ENCODE measurements around the gene MKLN1.
A peak's percentile ranks its signal among the peaks of the same experiment; 100 is the strongest.
"Not testable (repeated sequence)": the region's sequence is repeated elsewhere in the genome, so short reads cannot be mapped to it uniquely, and the experiment has no call there.

The MKLN1 gene

DNA sequence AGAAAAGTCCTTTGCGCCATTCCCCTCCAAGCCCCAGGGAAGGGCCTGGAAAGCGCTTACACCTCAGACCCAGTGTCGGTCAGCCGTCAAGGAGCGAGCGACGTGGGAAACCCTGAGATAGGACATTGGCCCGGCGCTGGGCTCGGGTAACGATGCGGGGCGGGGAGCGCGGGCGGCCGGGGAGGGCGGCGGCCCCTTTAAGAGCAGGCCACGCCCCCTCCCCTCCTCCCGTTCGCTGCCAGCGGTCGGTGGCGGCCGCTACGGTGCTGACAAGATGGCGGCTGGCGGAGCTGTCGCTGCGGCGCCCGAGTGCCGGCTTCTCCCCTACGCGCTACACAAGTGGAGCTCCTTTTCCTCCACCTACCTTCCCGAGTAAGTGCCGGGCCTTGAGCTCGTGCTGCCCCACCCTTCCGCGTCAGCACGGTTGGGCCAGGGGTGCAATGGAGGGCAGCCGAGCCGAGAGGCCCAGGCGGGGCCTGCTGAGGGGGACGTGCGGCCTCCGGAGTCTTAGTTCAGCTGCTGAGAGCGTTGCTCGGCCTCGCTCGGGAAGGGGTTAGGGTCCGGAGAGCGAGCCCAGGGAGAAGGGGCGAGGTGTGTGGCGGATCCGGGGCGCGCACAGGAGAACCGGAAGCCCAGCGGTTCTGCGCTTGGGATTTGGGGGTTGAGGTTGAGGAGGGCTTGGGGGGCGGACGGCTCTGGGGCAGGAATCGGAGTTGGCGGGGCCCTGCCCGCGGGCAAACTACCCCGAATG, at the start of gene MKLN1:
TSS of gene MKLN1 (plus strand) at position 251 of the 751 bp plus-strand sequence. CDS start at position 275, 24 bp downstream.
- peak; percentile 94 to 96 (median 96) for DNase-seq

DNA sequence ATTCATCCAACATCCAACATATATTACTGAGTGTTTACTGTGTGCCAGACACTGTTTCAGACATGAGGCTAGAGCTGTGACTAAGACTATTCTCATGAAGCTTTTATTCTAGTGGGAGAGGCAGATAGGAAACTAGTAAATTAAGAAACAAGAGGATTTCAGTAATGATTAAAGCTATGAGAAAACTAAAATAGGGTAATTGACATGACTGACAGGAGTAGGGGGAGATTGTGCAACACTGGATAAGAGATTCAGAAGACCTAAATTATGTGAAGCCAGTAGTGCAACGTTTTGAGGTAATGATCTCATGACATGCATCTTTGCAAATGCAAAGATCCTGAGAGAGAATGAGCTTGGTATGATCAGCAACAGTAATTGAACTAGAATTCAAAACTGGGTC, 48.6 kb upstream of the MKLN1 start:
- DNase-seq, result no peak

DNA sequence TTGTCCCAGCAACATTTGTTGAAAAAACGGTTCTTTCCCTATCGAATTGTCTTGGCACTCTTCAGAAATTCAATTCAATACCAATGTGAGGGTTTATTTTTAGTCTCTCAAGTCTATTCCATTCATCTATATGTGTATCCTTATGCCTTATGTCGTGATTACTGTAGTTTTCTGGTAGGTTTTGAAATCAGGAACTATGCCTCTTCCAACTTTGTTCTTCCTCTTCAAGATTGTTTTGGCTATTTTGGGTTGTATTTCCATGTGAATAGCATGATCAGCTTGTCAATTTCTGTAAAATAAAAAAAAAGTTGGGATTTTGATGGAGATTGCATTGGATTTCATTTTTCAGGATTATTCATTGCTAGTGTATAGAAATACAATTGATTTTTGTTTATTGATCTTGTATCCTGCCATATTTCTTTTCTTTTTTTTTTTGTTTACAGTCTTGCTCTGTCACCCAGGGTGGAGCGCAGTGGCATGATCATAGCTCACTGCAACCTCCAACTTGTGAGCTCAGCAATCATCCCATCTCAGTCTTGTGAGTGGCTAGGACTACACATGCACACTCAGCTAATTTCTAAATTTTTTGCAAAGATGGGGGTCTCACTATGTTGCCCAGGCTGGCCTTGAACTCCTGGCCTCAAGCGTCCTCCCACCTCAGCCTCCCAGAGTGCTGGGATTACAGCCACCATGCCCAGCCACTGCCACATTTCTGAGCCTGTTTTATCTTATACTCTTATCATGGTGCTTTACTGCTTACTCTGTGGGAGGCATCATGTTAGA, 46.2 kb upstream of the MKLN1 start:
- no peak for DNase-seq

DNA sequence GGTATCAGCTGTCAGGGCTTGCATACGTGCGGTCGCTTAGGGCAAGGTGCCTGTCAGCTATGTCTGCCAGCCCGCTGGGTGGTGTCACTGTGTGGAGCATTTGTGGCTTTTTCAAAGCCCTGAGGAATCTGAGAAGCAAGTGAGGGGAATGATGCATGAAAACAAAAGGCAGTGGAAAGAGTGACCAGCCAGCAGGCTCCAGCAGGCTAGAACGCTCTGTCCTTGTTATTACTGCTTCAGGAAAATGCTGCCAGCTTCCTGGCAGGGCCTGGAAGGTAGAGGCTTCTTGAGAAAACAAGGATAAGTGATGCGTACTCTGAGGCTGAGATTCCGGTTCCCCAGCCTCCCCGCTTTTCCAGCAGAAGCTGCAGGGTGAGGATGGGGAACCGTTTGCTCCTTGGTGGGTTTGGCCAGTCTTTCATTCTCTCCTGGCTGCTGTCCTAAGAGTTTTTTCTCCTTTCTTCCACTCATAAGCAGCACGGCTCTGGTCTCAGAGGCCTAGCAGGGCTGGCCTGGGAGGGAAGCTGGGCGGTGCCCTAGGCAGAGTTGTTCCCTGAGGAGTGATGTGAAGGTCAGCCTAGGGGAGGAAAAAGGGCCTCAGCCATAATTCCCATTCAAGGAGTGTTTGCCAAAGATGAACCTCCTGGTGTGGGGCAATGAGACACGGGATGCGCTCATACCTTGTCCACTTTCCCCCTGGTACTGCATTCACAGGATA, 42.8 kb upstream of the MKLN1 start:
- peak in 1 of 3 experiments; percentile 84 for DNase-seq

DNA sequence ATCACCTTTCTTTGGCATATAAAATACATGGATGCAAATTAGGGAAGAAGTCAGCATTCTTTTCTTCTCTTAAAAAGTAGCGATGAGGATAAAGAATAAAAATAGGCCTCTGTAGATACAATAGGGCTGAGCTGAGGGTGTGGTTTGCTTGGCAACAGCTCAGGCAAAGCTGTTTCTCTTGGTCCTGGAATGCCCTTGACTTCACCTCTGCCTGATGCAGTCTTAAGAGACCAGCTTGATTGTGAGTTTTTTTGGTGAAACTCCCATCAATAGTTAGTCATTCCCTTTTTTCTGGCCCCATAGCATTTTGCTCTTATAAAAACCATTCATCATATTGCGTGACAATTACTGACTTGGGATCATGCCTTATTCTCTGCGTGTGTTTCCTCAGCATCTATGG, 42.1 kb upstream of the MKLN1 start:
- no peak for DNase-seq

DNA sequence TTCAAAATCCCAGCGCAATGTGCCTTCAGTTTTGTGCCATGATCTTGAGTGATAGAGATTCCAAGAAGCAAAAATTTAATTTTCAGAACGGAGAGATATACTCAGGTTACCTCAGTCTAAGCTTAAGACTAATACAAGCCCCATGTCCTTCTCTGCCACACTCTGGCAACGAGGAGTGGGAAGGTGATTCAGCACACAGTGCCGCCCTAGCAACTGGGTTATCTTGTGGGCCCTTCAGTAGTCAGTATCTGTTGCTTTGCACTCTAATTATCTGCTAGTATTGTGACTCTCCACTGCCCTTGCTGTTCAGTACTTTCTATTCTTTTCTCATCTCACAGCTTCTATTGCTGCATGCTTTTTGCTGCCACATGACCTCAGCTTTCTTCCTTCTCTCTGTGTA, 39.2 kb upstream of the MKLN1 start:
- DNase-seq, result no peak

DNA sequence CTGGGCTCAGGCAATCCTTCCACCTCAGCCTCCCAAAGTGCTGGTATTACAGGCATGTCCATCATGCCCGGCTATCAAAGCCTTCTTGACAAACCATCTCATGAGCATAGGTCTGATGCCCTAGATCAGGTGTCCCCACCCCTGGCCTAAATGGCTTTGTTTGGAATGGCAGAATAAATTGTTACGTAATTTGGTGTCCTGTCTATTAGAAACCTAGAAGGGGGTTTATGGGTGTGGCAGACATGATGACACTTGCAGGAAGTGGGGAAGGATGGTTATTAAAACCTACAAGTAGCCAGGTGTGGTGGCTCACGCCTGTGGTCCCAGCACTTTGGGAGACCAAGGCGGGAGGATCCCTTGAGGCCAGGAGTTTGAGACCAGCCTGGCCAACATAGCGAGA, 38.6 kb upstream of the MKLN1 start:
- DNase-seq, result no peak

DNA sequence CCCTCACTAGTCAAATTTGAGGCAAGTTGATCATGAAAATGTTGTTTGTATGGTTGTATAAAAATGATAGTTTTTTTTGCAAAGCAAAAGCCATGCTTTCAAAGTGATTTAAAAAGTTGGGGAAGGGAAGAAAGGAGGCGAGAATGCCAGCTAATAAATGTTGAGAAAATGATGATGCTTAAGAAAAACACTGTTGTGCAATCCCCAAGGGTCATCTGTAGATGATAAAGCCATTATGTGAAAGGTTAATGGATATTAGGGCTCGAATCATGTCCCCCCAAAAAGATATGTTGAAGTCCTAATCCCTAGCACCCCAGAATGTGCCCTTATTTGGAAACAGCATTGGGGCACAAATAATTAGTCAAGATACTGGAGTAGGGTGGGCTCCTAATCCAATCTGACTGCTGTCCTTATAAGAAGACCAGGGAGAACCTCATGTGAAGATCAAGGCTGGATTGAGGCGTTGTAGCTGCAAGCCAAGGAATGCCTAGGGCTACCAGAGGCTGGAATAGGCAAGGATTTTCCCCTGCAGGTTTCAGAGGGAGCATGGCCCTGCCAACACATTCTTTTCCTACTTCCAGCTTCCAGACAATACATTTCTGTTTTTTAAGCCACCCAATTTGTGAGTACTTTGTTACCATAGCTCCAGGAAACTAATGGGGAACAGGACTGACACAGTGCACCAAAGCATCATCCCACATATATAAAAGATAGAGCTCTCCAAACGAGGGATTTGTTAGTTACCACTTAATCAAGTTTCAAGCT, 35.4 kb upstream of the MKLN1 start:
- no peak for DNase-seq

DNA sequence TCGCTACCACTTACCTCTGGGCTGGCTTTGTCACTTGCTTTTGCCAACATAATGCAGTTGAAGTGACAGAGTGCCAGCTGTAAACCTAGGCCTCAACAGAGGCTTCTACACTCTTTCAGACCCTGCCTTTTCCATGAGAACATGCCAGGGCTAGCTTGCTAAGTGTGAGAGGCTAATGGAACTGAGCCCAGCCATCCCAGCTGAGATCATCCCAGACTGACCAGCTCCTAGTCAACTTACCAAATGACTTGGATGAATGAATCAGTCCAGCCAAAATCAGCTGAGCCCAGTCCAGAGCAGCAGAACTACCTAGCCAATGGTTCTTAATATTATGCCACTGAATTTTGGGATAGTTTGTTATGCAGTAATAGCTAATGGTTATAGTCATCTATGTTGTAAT, 34.7 kb upstream of the MKLN1 start:
- no peak for DNase-seq

DNA sequence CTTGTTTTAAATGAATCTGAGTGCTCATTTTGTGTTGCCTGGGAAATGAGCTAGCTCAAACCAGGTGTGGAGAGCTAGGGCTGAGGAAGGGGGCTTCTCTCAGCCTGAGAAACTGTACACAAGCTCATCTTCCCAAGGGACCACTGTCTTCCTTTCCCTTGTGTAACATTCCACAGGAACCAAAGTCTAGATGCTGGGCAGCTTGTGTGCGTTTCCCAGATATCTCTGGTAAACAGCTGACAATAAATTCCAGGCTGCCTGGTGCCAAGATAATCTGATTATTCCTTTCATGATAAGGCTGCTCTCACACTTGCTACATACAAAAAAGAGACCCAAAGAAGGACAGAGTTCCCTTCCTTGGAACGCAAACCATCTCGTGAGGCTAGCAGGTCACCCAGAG, 33.1 kb upstream of the MKLN1 start:
- DNase-seq, result no peak

DNA sequence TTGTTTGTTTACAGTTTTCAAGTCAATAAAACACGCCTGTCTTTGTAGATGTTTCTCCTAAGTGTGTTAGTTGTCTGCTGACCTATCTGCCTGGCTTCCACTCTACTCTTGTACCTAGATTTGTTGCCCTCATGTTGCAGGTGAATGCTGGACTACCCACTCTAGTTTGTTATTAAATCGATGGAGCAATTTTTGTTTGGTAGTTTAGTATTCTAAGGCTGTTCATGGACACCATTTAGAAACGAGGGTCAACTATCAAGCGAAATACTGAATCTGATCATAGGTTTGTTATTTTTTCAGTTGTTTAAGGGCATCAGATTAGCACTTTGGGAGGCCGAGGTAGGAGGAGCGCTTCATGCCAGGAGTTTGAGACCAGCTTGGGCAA, 29.1 kb upstream of the MKLN1 start:
- no peak for DNase-seq

DNA sequence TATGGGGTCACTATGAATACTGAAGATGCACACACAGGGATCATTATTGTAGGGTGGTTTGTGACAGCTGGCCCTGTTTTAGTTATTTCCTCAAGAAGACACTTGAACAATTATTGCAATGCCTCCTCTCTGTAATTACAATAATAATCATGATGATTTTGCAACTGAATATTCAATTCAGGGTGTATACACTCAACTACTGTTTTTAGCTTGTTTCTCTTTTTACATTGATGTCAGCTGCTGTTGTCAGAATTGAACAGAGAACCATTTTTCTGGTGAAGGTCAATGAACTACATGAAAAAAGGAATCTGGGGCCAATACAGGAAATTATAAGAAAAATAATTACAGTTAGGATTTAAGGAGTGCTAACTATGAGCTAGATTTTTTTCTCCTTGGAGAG, 28.6 kb upstream of the MKLN1 start:
- DNase-seq, result no peak

DNA sequence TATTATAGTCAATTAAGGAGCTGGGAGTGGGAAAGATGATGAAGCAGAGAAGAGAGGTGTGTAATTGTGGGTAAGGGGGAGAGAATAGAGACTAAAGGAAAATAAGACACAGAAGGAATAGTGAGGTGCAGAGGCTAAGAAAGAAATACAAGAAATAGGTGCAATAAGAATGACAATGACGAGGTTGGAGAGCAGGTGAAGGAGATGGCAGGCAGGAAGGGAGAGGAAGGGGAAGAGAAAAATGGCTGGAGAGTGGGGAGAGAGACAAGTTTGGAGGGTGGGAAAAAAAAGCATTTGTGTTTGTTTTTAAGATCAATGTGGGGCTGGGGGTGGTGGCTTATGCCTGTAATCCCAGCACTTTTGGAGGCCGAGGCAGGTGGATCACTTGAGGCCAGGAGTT, 27.6 kb upstream of the MKLN1 start:
- DNase-seq, result no peak

DNA sequence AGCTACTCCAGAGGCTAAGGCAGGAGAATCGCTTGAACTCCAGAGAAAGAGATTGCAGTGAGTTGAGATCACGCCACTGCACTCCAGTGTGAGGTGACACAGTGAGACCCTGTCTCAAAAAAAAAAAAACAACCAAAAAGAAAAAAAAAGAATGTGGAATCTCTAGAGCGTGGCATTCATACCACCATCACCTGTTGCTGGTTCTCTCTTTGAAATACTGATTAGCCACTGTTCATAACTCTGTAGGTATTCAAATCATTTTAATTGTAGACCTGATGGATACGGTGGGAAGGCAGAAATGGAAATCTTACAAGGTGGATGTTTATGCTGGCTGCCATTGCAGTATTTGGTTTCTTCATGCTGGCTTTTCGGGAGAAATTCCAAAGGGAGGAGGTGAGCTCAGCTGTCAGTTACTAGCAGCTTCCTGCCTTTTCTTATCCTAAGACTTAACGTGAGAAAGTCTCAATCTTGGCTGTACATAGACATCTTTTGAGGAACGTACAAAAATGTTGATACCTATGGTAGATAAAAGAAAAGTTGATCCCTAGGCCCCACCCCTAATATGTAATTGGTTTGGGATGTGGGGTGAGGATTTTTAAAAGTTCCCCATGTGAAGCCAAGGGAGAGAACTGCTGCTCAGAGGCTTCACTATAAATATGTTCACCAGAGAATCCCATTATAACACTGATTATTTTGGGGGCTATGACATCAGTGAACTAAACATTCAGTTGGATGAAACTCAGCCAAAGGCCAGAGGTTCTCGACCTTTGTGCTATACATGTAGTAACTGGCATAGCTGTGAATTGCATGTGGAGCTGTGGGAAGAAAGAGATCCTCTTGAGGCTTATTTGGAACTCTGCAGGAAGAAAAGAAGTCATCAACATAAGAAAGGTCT, 26.9 kb upstream of the MKLN1 start:
- no peak for DNase-seq

DNA sequence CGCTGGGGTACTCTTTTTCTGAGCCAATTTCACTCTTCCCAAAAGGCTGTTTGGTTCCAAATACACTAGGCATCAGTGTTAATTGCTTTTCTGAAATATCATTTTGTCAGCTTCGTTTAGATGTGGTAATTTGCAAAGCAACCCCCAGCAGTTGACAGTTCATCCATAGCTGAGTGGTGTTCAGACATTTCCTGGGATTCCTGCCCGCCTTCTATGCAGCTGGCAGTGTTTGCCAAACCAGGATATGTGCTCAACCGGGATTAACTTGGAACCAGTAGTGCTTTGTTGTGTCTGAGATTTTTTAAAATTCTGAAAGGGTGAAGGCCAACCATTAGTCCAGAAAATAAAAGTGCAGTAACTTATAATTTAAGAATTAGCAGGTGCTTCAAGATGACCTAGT, 25.2 kb upstream of the MKLN1 start:
- no peak for DNase-seq

DNA sequence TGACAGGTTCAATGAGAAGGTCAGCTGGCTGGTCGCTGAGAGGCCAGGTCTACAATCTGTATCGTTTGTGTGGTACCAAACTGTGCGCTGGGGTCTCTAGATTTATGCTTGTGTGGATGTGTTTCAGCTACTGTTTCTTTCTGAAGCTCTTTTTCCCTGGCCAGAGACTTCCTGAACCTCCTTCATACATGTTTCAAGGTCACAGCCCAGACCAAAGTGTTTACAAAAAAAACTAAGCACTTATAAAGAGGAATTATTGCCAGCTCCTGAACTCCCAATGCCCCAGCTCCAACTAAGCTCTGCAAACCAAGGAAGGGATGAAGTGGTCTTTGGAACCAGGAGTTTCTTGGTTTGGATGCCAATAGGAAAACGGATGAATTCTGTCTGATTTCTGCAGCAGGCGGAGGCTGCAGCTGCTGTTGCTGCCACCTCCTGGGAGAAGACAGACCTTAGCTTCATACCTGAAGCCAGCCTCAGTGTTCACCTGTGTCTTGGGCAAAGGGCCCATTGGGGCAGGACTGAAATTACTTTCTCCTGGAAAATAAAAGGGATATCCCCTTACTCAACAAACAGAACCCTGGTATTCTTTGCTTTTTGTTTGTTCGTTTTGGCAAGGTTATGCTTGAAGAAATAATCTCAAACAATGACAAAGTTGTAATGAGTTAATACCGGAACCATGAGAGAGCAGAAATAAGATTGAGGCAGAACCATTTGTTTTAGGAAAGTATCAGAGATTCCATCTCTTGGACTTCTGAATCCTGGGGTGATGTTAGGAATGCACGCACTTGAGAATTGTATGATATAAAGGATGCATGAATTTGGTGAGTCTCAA, 24.6 kb upstream of the MKLN1 start:
- DNase-seq, result peak in 1 of 3 experiments; percentile 51

DNA sequence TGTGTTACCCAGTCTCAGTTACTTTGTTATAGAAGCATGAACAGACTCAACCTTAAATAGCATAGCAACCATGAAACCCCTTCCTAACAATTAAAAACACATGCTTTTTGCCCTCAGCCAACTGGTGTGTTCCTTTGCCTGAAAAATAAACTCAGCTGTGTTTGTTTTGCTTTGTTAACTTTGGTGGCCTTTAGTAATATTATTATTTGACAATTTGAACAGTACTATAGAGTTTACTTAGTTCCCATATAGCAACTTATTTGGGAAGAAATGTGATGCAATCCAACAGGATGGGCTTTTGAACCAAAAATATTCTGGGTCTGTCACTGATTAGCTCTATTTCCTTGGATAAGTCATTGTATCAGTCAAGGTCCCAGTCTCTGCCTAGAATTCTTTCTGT, 22.5 kb upstream of the MKLN1 start:
- DNase-seq, result no peak

DNA sequence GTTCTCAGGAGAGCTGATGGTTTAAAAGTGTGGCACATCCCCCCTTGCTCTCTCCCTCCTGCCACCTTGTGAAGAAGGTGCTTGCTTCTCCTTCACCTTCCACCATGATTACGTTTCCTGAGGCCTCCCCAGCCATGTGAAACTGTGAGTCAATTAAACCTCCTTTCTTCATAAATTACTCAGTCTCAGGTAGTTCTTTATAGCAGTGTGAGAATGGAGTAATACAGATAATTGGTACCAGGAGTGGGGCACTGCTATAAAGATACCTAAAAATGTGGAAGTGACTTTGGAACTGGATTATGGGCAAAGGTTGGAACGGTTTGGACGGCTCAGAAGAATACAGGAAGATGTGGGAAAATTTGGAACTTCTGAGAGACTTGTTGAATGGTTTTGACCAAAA, 21.6 kb upstream of the MKLN1 start:
- not testable (repeated sequence) for DNase-seq

DNA sequence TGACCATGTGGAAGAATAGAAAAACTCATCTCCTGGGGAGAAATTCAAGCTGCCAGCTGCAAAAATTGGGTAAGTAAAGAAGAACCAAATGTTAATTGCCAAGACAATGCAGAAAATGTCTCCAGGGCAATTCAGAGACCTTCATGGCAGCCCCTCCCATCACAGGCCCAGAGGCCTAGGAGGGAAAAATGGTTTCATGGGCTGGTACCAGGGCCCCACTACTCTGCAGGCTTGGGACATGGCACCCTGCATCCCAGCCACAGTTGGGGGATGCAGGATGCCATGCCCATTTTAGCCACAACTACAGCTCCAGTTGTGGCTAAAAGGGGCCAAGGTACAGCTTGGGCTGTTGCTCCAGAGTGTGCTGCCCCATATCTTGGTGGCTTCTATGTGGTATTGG, 20.9 kb upstream of the MKLN1 start:
- no peak for DNase-seq

DNA sequence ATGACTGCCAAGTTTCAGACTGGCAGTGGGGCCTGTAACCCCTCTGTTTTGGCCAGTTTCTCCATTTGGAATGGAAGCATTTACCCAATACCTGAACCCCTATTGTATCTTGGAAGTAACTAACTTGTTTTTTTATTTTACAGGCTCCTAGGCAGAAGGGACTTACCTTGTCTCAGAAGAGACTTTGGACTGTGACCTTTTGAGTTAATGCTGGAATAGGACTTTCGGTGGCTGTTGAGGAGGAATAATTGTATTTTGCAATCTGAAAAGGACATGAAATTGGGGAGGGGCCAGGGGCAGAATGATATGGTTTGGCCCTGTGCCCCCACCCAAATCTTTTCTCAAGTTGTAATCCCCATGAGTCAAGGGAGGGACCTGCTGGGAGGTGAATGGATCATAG, 20.0 kb upstream of the MKLN1 start:
- no peak for DNase-seq

DNA sequence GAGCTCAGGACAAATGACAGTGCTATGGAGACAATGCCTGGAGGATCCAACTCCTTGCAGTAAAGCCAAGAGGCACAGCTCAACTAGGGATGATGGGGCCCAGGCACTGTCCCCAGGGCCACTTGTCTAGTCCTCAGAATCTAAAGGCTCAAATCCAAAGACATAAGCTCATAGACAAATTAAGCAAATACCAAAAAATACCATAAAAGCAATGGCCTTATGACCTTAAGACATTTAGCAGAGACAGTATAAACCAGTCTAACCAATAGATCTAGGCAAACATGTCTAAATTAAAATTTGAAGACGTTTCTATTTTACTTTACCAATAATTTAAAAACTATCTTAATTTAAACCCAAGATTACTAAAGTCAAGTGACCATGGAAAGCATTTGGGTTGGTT, 14.8 kb upstream of the MKLN1 start:
- no peak for DNase-seq

All from NCI-H1417 (cell line).